HG02938 (cell line): ENCODE results near the gene GATB.

Experiments used
- ATAC-seq: cut with Tn5 transposase; IDR thresholded peaks from one replicate; pipeline ENCODE4 v1.9.1; 2021; ENCODE audit warnings: mild to moderate bottlenecking, moderate library complexity; ENCODE audit not compliant: unreplicated experiment

Gene GATB

GRCh38 chr4:151677193-151677592 is 83.6 kb downstream of the GATB start:
- no peak for ATAC-seq

- ATAC-seq, result no peak
Observed at GRCh38 chr4:151676301-151676700, 84.5 kb downstream of the GATB start.

- ATAC-seq, result no peak
Observed at GRCh38 chr4:151675411-151675971, 85.3 kb downstream of the GATB start.

DNA sequence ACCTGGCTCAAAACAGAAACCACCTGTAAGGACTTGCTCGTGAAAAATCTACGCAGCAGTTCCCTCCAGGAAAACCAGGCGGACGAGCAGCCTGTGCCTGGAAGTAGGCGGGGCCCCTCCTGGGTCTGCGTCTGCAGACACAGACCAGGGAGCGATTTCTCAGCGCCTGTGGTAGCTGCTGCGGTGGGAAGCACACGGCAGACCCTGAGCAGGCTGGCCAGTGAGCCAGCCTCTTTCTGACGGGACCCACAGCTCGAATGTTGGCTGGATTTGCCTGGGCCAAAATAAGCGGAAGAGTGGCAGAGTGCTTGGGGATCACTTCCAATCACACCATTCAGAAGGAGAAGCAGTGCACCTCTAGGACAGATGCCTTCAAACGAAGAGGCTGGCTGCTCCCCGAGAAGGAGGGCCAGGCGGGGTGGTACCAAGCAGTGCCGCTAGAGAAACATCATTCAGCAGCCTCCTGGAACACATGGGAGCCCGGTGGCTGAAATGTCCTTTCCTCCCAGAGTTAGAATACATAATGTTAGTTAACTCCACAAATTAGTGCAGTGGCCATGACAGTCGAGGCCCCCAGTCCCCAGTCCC is 85.9 kb downstream of the GATB start:
- no peak for ATAC-seq

GRCh38 chr4:151673908-151674520 is 86.8 kb downstream of the GATB start:
- ATAC-seq, result no peak

DNA sequence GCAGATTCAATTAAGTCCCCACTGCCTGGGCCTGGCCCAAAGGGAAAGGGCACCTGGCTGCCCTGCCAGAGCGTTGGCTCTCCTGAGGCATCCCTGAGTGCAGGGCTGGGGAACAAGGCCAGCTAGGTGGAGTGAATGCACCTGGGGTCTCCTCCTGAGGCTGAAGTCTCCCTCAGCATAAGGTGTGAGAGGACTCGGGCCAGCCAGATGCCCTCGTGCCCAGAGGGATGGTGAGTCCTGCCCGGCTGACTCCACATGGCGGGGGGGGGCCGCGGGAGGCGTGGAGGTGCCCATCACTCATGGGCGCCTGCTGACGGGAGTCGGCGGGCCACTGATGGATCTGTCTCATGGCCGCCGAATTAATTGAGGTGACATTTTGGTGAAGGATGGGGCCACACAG is 87.8 kb downstream of the GATB start:
- no peak for ATAC-seq

DNA sequence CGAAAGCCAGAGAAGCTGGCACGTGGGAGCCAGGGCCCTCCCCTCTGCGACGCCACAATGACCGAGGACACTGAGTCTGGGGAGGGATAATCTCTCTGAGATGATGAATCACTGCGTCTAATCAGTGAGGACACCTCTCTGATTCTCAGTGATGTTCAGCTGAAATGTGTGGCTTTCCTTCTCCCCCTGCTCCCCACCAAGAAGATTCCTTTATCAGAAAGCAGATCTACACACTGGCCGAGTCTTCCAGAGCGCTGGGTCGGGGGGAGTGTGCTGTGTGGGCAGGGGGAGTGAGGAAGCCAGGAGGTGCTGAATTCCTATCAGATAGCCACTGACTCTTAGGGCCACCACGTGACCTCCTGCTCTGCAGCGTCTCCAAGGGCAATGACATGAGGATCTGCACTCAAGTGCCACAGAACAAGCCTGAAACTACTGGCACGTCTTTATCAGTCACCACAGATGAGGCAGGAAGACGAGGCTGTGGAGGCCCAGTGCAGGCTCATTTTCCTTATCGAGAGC is 89.2 kb downstream of the GATB start:
- no peak for ATAC-seq

- no peak for ATAC-seq
Observed at GRCh38 chr4:151670843-151671242, 90.0 kb downstream of the GATB start.

GRCh38 chr4:151669990-151670389 is 90.8 kb downstream of the GATB start:
- no peak for ATAC-seq

- no peak for ATAC-seq
Observed at GRCh38 chr4:151668689-151669402, 92.0 kb downstream of the GATB start.

GRCh38 chr4:151667666-151668065 is 93.1 kb downstream of the GATB start:
- ATAC-seq, result no peak

GRCh38 chr4:151667048-151667447 is 93.8 kb downstream of the GATB start:
- ATAC-seq, result no peak

- no peak for ATAC-seq
Observed at GRCh38 chr4:151666501-151666900, 94.3 kb downstream of the GATB start.

DNA sequence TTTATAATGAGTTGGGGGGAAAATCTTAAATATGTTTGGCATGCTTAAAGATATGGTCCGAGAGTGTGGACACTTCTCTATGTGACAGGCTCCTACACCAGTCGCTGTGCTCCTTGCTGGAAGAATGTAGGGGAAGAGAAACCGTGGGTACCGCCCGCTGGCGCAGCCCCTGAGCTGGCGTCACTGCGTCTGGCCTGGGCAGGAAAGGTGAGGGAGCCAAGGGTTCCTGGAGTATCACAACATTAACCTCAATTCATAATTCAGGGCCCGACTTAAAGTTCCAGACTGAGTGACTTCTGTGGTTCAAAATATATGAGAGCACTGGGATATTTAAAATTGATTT is 95.1 kb downstream of the GATB start:
- ATAC-seq, result no peak

GRCh38 chr4:151665022-151665784 is 95.6 kb downstream of the GATB start:
- ATAC-seq, result no peak

GRCh38 chr4:151664289-151664688 is 96.5 kb downstream of the GATB start:
- ATAC-seq, result no peak

DNA sequence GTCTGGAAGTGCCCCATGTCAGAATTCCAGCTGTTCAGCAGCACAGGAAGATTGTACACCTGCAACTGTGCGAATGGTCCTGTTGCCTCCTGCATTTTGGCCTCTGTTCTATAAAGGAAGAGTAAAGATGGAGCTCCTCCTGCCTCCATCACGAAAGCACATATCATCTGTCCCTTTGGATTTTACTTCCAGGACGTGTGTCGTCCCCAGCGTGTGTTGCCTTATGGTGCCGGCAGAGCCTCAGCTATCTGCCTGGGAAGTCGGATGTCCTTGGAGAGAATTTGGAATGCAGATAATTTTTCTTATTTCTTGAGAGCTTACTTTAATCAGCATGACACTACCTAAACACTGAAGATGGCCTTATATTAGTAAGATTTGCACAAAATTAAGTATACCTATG is 97.7 kb downstream of the GATB start:
- no peak for ATAC-seq

DNA sequence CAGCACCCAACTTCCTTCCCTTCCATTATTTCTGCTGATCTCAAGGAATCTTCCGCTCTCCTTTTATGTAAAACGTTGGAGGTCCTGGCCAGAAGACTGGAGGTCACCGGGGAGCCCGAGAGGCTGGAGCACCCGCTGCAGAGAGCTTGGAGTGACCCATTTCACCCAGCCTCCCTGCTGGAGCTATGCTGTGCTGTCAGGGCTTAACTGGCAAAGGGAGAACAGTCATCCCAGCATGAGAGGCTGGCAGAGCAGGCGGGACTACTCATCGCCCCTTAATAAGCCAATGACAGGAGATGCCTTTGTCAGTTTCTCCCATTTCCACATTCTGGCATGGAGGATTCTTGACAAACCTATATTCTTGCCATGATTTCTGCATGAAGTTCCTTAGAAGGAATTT is 98.9 kb downstream of the GATB start:
- no peak for ATAC-seq

DNA sequence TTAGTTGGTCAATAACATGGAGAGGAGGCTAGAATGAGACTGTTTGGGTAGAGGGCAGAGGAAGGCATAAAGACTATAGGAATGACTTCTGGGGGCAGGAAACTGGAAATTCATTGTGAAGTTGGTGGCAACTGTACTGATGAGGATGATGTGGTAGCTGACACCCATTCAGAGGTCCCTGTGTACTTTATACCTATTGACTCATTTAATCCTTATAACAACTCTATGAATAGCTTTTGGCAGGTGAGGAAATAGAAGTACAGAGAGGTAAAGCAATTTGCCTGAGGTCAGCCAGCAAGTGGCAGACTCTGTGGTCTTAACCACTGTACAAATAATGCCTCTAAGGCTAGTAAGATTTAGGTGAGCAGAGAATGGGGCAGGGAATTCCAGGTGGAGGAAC is 100.1 kb downstream of the GATB start:
- no peak for ATAC-seq

GRCh38 chr4:151659601-151660364 is 101.0 kb downstream of the GATB start:
- no peak for ATAC-seq
